ENCODE results near the gene ING5.

Gene ING5

GRCh38 chr2:241777170-241777685, 75.4 kb downstream of the ING5 start:
- DNase-seq, result no peak

- DNase-seq, result no peak
Observed at GRCh38 chr2:241777686-241778627, 76.1 kb downstream of the ING5 start.
